ENCODE measurements around the gene OCIAD1.

DNA sequence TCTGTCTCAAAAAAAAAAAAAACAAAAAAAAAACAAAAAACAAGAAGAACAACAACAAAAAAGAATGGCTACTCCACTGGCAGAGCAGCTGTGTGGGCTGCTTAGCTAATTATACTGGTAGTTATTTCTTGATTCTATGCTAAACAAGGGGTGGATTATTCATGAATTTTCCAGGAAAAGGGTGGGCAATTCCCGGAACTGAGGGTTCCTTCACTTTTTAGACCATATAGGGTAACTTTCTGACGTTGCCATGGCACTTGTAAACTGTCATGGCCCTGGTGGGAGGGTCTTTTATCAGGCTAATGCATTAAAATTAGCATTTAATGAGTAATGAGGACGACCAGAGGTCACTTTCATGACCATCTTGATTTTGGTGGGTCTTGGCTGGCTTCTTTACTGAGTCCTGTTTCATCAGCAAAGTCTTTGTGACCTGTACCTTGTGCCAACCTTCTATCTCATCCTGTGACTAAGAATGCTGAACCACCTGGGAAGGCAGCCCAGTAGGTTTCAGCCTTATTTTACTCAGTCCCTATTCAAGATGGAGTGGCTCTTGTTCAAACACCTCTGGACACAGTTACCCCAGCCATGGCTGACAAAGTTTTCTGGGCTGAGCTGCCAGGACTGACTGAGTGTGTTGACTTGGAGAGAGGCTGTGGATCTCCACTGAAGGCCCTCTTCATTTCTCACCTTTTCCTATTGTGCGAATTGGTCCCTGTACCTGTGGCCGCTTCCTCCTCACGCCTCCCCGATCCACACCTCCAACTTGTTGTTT, 77.0 kb downstream of the OCIAD1 start:
- TF ChIP-seq CREB1 (IDR thresholded peaks at IDR 0.05; ENCODE audit: low read depth): no peak
- no peak for TF ChIP-seq REST (IDR thresholded peaks at IDR 0.05; ENCODE audit: low read depth)
- no peak for TF ChIP-seq TAF1 (IDR thresholded peaks at IDR 0.05; ENCODE audit: low read depth)
